GM21423 (cell line): Measurements from ENCODE around the gene HUWE1.
"Not testable (repeated sequence)": the region's sequence is repeated elsewhere in the genome, so short reads cannot be mapped to it uniquely, and the experiment has no call there.

Experiments used
- ATAC-seq: cut with Tn5 transposase; IDR thresholded peaks from one replicate; pipeline ENCODE4 v1.9.1; 2021; ENCODE audit warnings: mild to moderate bottlenecking, moderate library complexity; ENCODE audit not compliant: unreplicated experiment

Gene HUWE1

GRCh38 chrX:53538781-53539180 lies 147.7 kb downstream of the HUWE1 start:
- ATAC-seq = no peak

- ATAC-seq = not testable (repeated sequence)
Measured at GRCh38 chrX:53531255-53531966, 155.1 kb downstream of the HUWE1 start.

DNA sequence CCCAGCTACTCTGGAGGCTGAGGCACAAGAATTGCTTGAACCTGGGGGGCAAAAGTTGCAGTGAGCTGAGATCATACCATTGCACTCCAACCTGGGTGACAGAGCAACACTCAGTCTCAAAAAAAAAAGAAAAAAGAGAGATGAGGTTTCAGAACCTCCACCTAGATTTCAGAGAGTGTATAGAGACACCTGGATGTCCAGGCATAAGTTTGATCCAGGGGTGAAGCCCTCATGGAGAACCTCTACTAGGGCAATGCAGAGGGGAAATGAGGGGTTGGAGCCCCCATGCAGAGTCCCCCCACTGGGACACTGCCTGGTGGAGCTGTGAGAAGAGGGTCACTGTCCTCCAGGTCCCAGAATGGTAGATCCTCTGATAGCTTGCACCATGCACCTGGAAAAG lies 159.5 kb downstream of the HUWE1 start:
- ATAC-seq = no peak

- no peak for ATAC-seq
Measured at GRCh38 chrX:53511322-53511721, 175.2 kb downstream of the HUWE1 start.

GRCh38 chrX:53504035-53504434 lies 182.5 kb downstream of the HUWE1 start:
- ATAC-seq = not testable (repeated sequence)

- no peak for ATAC-seq
Measured at GRCh38 chrX:53494436-53494835, 192.1 kb downstream of the HUWE1 start.

DNA sequence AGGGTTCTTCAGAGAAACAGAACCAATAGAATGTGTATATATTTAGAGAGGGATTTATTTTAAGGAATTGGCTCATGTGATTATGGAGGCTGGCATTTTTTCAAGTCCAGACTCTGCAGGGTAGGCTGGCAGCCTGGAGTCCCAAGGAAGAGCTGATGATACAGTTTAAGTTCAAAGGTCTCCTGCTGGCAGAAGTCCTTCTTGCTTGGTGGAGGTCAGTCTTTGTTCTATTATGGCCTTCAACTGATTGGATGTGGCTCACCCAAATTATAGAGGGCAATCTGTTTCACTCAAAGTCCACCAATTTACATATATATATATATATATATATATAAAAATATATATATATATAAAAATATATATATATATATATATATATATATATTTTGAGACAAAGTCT lies 200.2 kb downstream of the HUWE1 start:
- ATAC-seq = no peak

GRCh38 chrX:53483838-53484405 lies 202.6 kb downstream of the HUWE1 start:
- ATAC-seq = no peak

- ATAC-seq = no peak
Measured at GRCh38 chrX:53483416-53483815, 203.1 kb downstream of the HUWE1 start.
